ENCODE measurements around the gene LEMD1.

The LEMD1 gene

GRCh38 chr1:205387845-205388244, 34.0 kb downstream of the LEMD1 start:
- no peak for TF ChIP-seq GATA3 (IDR thresholded peaks at IDR 0.05; ENCODE audit: low read depth, low read length)
- TF ChIP-seq GATA2 (IDR thresholded peaks at IDR 0.05; ENCODE audit: low read depth, low read length), result no peak

- TF ChIP-seq GATA2 (IDR thresholded peaks at IDR 0.05; ENCODE audit: low read depth, low read length) (no peak), GATA3 (IDR thresholded peaks at IDR 0.05; ENCODE audit: low read depth, low read length) (no peak)
Measured at GRCh38 chr1:205382561-205382960, 39.3 kb downstream of the LEMD1 start.

GRCh38 chr1:205381305-205381704, 40.6 kb downstream of the LEMD1 start:
- TF ChIP-seq GATA2 (IDR thresholded peaks at IDR 0.05; ENCODE audit: low read depth, low read length) (no peak), GATA3 (IDR thresholded peaks at IDR 0.05; ENCODE audit: low read depth, low read length) (no peak)

- TF ChIP-seq GATA3 (IDR thresholded peaks at IDR 0.05; ENCODE audit: low read depth, low read length), result no peak
- no peak for TF ChIP-seq GATA2 (IDR thresholded peaks at IDR 0.05; ENCODE audit: low read depth, low read length)
Measured at GRCh38 chr1:205380882-205381281, 41.0 kb downstream of the LEMD1 start.

- no peak for TF ChIP-seq GATA2 (IDR thresholded peaks at IDR 0.05; ENCODE audit: low read depth, low read length)
- TF ChIP-seq GATA3 (IDR thresholded peaks at IDR 0.05; ENCODE audit: low read depth, low read length), result no peak
Measured at GRCh38 chr1:205379056-205379455, 42.8 kb downstream of the LEMD1 start.

- TF ChIP-seq GATA3 (IDR thresholded peaks at IDR 0.05; ENCODE audit: low read depth, low read length) (no peak), GATA2 (IDR thresholded peaks at IDR 0.05; ENCODE audit: low read depth, low read length) (no peak)
Measured at GRCh38 chr1:205377355-205377754, 44.5 kb downstream of the LEMD1 start.

GRCh38 chr1:205376739-205377138, 45.1 kb downstream of the LEMD1 start:
- no peak for TF ChIP-seq GATA3 (IDR thresholded peaks at IDR 0.05; ENCODE audit: low read depth, low read length)
- TF ChIP-seq GATA2 (IDR thresholded peaks at IDR 0.05; ENCODE audit: low read depth, low read length), result no peak

- no peak for TF ChIP-seq GATA3 (IDR thresholded peaks at IDR 0.05; ENCODE audit: low read depth, low read length)
- TF ChIP-seq GATA2 (IDR thresholded peaks at IDR 0.05; ENCODE audit: low read depth, low read length), result no peak
Measured at GRCh38 chr1:205375835-205376545, 45.9 kb downstream of the LEMD1 start.

- TF ChIP-seq GATA3 (IDR thresholded peaks at IDR 0.05; ENCODE audit: low read depth, low read length), result no peak
- TF ChIP-seq GATA2 (IDR thresholded peaks at IDR 0.05; ENCODE audit: low read depth, low read length), result no peak
Measured at GRCh38 chr1:205374210-205375078, 47.4 kb downstream of the LEMD1 start.

GRCh38 chr1:205373798-205374175, 48.1 kb downstream of the LEMD1 start:
- TF ChIP-seq GATA3 (IDR thresholded peaks at IDR 0.05; ENCODE audit: low read depth, low read length) (no peak), GATA2 (IDR thresholded peaks at IDR 0.05; ENCODE audit: low read depth, low read length) (no peak)

GRCh38 chr1:205373022-205373797, 48.6 kb downstream of the LEMD1 start:
- TF ChIP-seq GATA2 (IDR thresholded peaks at IDR 0.05; ENCODE audit: low read depth, low read length) (no peak), GATA3 (IDR thresholded peaks at IDR 0.05; ENCODE audit: low read depth, low read length) (no peak)

GRCh38 chr1:205371871-205372660, 49.8 kb downstream of the LEMD1 start:
- TF ChIP-seq GATA3 (IDR thresholded peaks at IDR 0.05; ENCODE audit: low read depth, low read length) (no peak), GATA2 (IDR thresholded peaks at IDR 0.05; ENCODE audit: low read depth, low read length) (no peak)

- TF ChIP-seq GATA2 (IDR thresholded peaks at IDR 0.05; ENCODE audit: low read depth, low read length) (no peak), GATA3 (IDR thresholded peaks at IDR 0.05; ENCODE audit: low read depth, low read length) (no peak)
Measured at GRCh38 chr1:205370780-205371179, 51.1 kb downstream of the LEMD1 start.

All from SH-SY5Y (cell line).